Heart right ventricle (tissue), 16 donors: ENCODE data around the gene NLRP13. TPM values are rescaled to one million over a fixed set of nuclear protein-coding genes. Genes with fewer than 3 reads are reported as not detected.

Experiments used
- ATAC-seq, 8 donors: fragments of 200-7000 bp; cut with Tn5 transposase; one replicate each; pipeline ENCODE4 v1.9.1; 2020; ENCODE audit warnings: mild to moderate bottlenecking in 8 of 8, moderate library complexity in 8 of 8, moderate number of reproducible peaks in 1 of 8
- DNase-seq, 2 donors: peaks; one replicate each; pipeline ENCODE4 v3.0.0-alpha.2; 2020
- H3K27ac ChIP-seq, 10 donors: fragments of 200-600 bp; sonication (generic) in 2 of 10; one replicate each; pipeline versions ENCODE4 v1.5.0 to v1.8.0; 2020 to 2022; ENCODE audit warnings: mild to moderate bottlenecking in 3 of 10
- H3K27me3 ChIP-seq, 7 donors: fragments of 200-600 bp; one replicate each; pipeline ENCODE4 v1.8.0; 2021 to 2022; ENCODE audit warnings: mild to moderate bottlenecking in 2 of 7
- H3K36me3 ChIP-seq, 9 donors: fragments of 200-600 bp; sonication (generic) in 1 of 9; one replicate each; pipeline versions ENCODE4 v1.5.0 to v1.8.0; 2020 to 2022; ENCODE audit warnings: mild to moderate bottlenecking in 2 of 9
- H3K4me1 ChIP-seq, 9 donors: fragments of 200-600 bp; sonication (generic) in 1 of 9; one replicate each; pipeline versions ENCODE4 v1.5.0 to v1.8.0; 2020 to 2022; ENCODE audit warnings: mild to moderate bottlenecking in 4 of 9
- H3K4me3 ChIP-seq, 10 donors: fragments of 200-600 bp; sonication (generic) in 2 of 10; one replicate each; pipeline versions ENCODE4 v1.5.0 to v1.8.0; 2020 to 2022; ENCODE audit warnings: mild to moderate bottlenecking in 7 of 10, moderate library complexity in 2 of 10
- H3K9me3 ChIP-seq, 11 donors: fragments of 200-600 bp in 10 of 11; sonication (generic) in 2 of 11; one replicate each; pipeline versions ENCODE4 v1.5.0 to v1.8.0; 2013 to 2022; ENCODE audit warnings: mild to moderate bottlenecking in 2 of 11, control low read depth in 1 of 11, moderate library complexity in 1 of 11
- WGBS, 2 donors: extraction: QIAGEN DNeasy Blood & Tissue Kit; methylation state at CpG; one replicate each; pipeline ENCODE4 v1.1.7; 2013; ENCODE audit warnings: inconsistent platforms in 1 of 2; 5-methylcytosine and 5-hydroxymethylcytosine counted together
- intact Hi-C, 10 donors: fragments of 100-400 bp; cut with DNase I; formaldehyde crosslinking; loops; one replicate each; pipeline versions ENCODE4 v1.11.1 to v1.14.2; 2022
- long read RNA-seq, 3 donors: library from polyadenylated mRNA; unstranded; transcript quantifications; one replicate each; pipeline ENCODE4 v2.0.0, GENCODE V29; 2020 to 2021
- polyA plus RNA-seq, 2 donors: library from polyadenylated mRNA; stranded (reverse); fragments of 200-250 nt; gene quantifications; one replicate each; pipeline ENCODE4 v1.2.3, GENCODE V29; 2013
- total RNA-seq, 10 donors: library from RNA; stranded (reverse); fragmentation: NEBNext Ultra II Directional in 3 of 10; extraction: Animal tissue kit (Norgen Biotek cat#: 25700) in 3 of 10; gene quantifications; one replicate each; pipeline versions ENCODE4 v1.2.1 to v1.2.4, GENCODE V29; 2021 to 2023
- TF ChIP-seq, protein P1 (sequence below), 9 donors: fragments of 200-600 bp; sonication (generic) in 2 of 9; IDR thresholded peaks; one replicate each; pipeline versions ENCODE4 v1.5.0 to v1.8.0; 2021 to 2022; ENCODE audit warnings: antibody characterized with exemption in 9 of 9, mild to moderate bottlenecking in 5 of 9, moderate library complexity in 1 of 9
- donor health status: Arrhythmogenic right ventricular cardiomyopathy.
- donor health status: ischemic (EF 13 %, LVEDD 7.1; RV severe dilation, severe dysfunction).
- donor health status: healthy with polysubstance abuse.
- donor health status: DM: no; HTN: yes; CAD: no.
- donor health status: DM: no; HTN: no; CAD: no.
- donor health status: ischemic (EF 25% LVEDD 6.9; RV normal size, moderate dysfunction).
- donor health status: ischemic (EF 25% LVEDD 5.7; RV mildly dilated, moderate dysfunction).
- donor health status: healthy.
- donor health status: DM: yes; HTN: yes; CAD: no.
- donor health status: Ischemic cardiomyopathy.
- donor health status: ischemic (EF 35%, LVEDD 5.7; RV mildly dilated, moderate dysfunction).
- donor health status: nonischemic (EF 11% LVEDD 7.7; RV severe dilation, severe dysfunction).
- donor health status: DM: yes; HTN: yes; CAD: no.
- donor health status: PGD.
- donor health status: ischemic (EF 29% LVEDD 5.4; RV normal size, mild dysfunction).
- donor health status: nonischemic (EF 23%, LVEDD 6.1; RV moderate dilation, normal function).

NLRP13 gene, protein sequence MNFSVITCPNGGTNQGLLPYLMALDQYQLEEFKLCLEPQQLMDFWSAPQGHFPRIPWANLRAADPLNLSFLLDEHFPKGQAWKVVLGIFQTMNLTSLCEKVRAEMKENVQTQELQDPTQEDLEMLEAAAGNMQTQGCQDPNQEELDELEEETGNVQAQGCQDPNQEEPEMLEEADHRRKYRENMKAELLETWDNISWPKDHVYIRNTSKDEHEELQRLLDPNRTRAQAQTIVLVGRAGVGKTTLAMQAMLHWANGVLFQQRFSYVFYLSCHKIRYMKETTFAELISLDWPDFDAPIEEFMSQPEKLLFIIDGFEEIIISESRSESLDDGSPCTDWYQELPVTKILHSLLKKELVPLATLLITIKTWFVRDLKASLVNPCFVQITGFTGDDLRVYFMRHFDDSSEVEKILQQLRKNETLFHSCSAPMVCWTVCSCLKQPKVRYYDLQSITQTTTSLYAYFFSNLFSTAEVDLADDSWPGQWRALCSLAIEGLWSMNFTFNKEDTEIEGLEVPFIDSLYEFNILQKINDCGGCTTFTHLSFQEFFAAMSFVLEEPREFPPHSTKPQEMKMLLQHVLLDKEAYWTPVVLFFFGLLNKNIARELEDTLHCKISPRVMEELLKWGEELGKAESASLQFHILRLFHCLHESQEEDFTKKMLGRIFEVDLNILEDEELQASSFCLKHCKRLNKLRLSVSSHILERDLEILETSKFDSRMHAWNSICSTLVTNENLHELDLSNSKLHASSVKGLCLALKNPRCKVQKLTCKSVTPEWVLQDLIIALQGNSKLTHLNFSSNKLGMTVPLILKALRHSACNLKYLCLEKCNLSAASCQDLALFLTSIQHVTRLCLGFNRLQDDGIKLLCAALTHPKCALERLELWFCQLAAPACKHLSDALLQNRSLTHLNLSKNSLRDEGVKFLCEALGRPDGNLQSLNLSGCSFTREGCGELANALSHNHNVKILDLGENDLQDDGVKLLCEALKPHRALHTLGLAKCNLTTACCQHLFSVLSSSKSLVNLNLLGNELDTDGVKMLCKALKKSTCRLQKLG
- not detected for total RNA-seq
- not detected for polyA plus RNA-seq
- long read RNA-seq, donor 1, result 0 reads
- long read RNA-seq, donor 2, result 0 reads
- long read RNA-seq, donor 3, result 0 reads

DNA sequence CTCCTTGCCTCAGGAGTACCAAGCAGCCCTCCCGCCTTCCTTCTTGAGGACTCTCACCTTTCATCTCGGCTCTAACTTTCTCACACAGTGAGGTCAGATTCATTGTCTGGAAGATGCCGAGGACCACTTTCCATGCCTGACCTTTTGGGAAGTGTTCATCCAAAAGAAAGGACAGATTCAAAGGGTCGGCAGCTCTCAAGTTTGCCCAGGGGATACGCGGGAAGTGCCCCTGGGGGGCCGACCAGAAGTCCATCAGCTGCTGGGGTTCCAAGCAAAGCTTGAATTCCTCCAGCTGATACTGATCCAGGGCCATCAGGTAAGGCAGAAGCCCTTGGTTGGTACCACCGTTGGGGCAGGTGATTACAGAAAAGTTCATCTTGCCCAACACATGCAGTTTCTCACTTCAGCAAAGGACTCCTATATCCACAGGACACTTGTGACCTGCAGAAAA is at the start of gene NLRP13:
Gene NLRP13, minus strand, starts transcription at position 401 of the 451 bp plus-strand sequence. Its CDS starts 25 bp downstream, at position 376.
- Histone ChIP-seq H3K4me3 (no peak within 1 kb of the TSS), H3K9me3 (peaks cover 0 to 20% (median 0%) of the 10 kb centered on the region in 11 donors), H3K27ac (no peak within 1 kb of the TSS), H3K27me3 (peaks cover 0 to 7% (median 0%) of the 10 kb centered on the region in 7 donors), H3K36me3 (no peaks in the 10 kb centered on the region), H3K4me1 (no peaks in the 10 kb centered on the region)
- WGBS, 2 donors, result 80 to 82% methylated on average over 8 of the region's 8 CpGs
- ATAC-seq, result no peak
- no peak for DNase-seq
- intact Hi-C loops, result no loop called here
- TF ChIP-seq, protein P1, sequence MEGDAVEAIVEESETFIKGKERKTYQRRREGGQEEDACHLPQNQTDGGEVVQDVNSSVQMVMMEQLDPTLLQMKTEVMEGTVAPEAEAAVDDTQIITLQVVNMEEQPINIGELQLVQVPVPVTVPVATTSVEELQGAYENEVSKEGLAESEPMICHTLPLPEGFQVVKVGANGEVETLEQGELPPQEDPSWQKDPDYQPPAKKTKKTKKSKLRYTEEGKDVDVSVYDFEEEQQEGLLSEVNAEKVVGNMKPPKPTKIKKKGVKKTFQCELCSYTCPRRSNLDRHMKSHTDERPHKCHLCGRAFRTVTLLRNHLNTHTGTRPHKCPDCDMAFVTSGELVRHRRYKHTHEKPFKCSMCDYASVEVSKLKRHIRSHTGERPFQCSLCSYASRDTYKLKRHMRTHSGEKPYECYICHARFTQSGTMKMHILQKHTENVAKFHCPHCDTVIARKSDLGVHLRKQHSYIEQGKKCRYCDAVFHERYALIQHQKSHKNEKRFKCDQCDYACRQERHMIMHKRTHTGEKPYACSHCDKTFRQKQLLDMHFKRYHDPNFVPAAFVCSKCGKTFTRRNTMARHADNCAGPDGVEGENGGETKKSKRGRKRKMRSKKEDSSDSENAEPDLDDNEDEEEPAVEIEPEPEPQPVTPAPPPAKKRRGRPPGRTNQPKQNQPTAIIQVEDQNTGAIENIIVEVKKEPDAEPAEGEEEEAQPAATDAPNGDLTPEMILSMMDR (IDR thresholded peaks at IDR 0.05), result no peak

DNA sequence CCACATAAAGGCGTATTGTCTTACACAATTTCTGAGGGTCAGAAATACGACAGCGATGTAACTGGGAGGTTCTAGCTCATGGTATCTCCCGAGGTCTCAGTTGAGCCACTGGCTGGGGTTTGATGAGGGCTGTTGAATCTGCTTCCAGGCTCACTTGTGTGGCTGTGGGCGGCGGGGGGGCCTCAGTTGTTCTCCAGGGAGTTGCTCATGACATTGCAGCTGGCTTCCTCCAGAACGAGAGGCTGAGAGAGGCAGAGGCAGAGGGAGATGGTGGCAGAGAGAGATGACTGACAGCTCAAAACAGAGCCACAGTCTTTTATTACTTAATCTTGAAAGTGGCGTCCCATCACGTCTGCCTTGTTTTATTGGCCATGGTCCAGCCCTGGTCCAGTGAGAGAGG is 48.3 kb upstream of the NLRP13 start:
- ATAC-seq (no peak), DNase-seq (no peak)
- Histone ChIP-seq H3K27ac (no peak overlapping the region), H3K36me3 (no peaks in the 10 kb centered on the region), H3K4me3 (no peak overlapping the region), H3K27me3 (peaks cover 0 to 13% (median 0%) of the 10 kb centered on the region in 7 donors), H3K9me3 (peaks cover 0 to 23% (median 0%) of the 10 kb centered on the region in 11 donors), H3K4me1 (no peaks in the 10 kb centered on the region)
- intact Hi-C loops, result no loop called here
- TF ChIP-seq, protein P1 (IDR thresholded peaks at IDR 0.05), result no peak
- 74 to 79% methylated on average over 9 of the region's 9 CpGs for WGBS, 2 donors

DNA sequence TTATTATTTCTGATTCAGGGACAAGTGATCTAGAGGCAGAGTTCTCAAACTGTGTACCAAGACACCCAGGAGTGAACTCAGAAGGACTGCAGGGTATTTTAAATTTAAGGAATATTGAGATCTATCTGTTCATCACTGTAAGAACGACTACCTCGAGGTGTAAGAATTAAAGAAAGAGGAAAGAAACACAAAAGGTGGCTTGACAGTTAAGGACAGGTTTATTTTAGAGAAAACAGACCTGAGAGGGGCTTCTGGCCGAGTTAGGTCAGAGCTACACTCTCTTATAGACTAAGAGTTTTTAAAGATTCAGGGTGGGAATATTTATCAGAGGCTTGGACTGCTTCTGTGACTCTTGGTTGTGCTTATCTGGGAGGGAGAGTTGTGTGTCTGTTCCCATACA is 41.8 kb upstream of the NLRP13 start:
- Histone ChIP-seq H3K9me3 (peaks cover 0 to 45% (median 2%) of the 10 kb centered on the region in 11 donors), H3K27me3 (peaks cover 0 to 11% (median 0%) of the 10 kb centered on the region in 7 donors), H3K4me3 (no peak overlapping the region), H3K36me3 (no peaks in the 10 kb centered on the region), H3K4me1 (no peaks in the 10 kb centered on the region), H3K27ac (no peak overlapping the region)
- intact Hi-C loops, result no loop called here
- no peak for DNase-seq
- TF ChIP-seq, protein P1 (IDR thresholded peaks at IDR 0.05), result no peak
- ATAC-seq, result no peak
- 32 to 44% methylated on average over 3 of the region's 3 CpGs for WGBS, 2 donors

DNA sequence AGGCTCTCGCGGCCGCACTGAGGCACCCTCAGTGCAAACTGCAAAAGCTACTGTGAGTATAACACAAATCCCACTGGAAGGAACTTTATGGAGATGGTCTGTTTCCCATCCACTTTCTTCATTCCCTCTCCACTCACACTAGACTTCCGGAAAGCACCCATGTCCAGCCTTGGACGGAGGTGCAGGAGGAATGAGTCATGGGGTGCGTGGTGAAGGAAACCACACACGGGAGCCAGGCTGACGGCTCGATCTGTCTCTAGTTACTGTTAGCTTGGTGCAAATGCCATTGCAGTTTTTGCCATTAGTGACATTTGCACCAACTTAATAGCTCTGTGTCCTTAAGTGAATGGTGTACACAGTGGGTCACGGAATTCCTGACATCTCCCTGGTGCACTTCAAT is 30.1 kb upstream of the NLRP13 start:
- WGBS, 2 donors, result 91 to 92% methylated on average over 10 of the region's 10 CpGs
- ATAC-seq, result no peak

More for the DNA sequence above, 30.1 kb upstream of the NLRP13 start:
- peaks cover 0 to 19% (median 0%) of the 10 kb centered on the region in 11 donors for H3K9me3 ChIP-seq
- H3K36me3 ChIP-seq, result no peaks in the 10 kb centered on the region
- intact Hi-C loops, result no loop called here
- H3K27ac ChIP-seq, result no peak overlapping the region
- TF ChIP-seq, protein P1 (IDR thresholded peaks at IDR 0.05), result no peak
- no peaks in the 10 kb centered on the region for H3K27me3 ChIP-seq
- no peak overlapping the region for H3K4me3 ChIP-seq
- no peak for DNase-seq
- no peaks in the 10 kb centered on the region for H3K4me1 ChIP-seq
